OCI-LY7 (cell line): Measurements from ENCODE around the gene B3GALT4.

Source experiments
- CTCF ChIP-seq: fragments of 200-600 bp; sonication (generic); conservative IDR thresholded peaks from 2 replicates; pipeline ENCODE4 v1.5.1; 2014; ENCODE audit warnings: mild to moderate bottlenecking, antibody characterized with exemption, low read length, moderate library complexity, mixed read lengths
- EZH2phosphoT487 ChIP-seq: fragments of 200-600 bp; sonication (generic); IDR thresholded peaks from 2 replicates; pipeline ENCODE4 v1.6.1; 2018; ENCODE audit warnings: low read depth, borderline replicate concordance, mild to moderate bottlenecking, mixed run types, antibody characterized with exemption, low read length, moderate library complexity, mixed read lengths

- TF ChIP-seq CTCF (no peak), EZH2phosphoT487 (no peak)
These were observed 10.3 kb downstream of the B3GALT4 start for GRCh38 chr6:33286946-33287914.
